HG02588 (cell line): ENCODE results near the gene ADAMTS7.
"Not testable (repeated sequence)": the region's sequence is repeated elsewhere in the genome, so short reads cannot be mapped to it uniquely, and the experiment has no call there.

Experiments used
- ATAC-seq: cut with Tn5 transposase; IDR thresholded peaks from one replicate; pipeline ENCODE4 v1.9.1; 2021; ENCODE audit warnings: mild to moderate bottlenecking, moderate library complexity; ENCODE audit not compliant: unreplicated experiment

Gene ADAMTS7

DNA sequence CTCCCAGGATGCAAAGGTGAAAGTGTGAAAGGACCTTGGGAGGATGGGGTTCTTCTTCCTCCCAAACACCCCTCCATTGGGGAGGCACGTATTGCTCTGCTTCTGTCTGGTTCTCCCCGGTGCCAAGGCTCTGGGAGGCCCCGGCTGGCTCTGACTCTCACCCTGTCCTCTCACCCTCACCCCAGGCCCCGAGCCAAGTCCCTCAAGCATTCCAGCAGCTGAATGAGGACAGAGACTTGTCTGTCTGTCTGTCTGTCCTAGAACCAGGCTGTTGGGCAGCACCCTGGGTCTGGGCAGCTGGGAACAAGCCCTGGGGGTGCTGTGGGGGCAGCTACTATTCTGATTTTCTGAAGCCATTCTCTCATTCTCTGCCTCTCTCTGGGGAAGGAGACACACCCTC, 29.9 kb downstream of the ADAMTS7 start:
- ATAC-seq: not testable (repeated sequence)

- not testable (repeated sequence) for ATAC-seq
Measured at GRCh38 chr15:78779975-78780374, 31.3 kb downstream of the ADAMTS7 start.

GRCh38 chr15:78779176-78779785, 32.0 kb downstream of the ADAMTS7 start:
- ATAC-seq: not testable (repeated sequence)

DNA sequence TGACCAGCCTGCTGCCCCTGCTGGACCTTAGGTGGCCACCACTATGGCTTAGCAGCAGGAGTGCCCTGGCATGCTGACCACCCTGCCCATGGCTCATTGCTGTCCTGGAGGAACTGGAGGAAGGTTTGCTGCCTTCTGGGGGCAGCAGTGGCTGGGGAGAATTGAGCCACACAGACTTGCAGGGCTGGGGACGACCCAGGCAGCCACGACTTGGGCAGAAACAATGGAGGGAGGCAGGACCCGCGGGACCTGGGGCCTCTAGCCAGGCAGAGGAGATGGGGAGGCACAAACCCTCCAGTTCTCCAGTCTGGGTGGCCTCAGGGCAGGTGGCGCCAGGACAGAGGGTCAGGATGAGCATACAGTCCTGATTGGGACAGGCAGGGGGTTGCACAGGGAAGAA, 32.8 kb downstream of the ADAMTS7 start:
- no peak for ATAC-seq

- ATAC-seq: not testable (repeated sequence)
Measured at GRCh38 chr15:78777953-78778345, 33.3 kb downstream of the ADAMTS7 start.

DNA sequence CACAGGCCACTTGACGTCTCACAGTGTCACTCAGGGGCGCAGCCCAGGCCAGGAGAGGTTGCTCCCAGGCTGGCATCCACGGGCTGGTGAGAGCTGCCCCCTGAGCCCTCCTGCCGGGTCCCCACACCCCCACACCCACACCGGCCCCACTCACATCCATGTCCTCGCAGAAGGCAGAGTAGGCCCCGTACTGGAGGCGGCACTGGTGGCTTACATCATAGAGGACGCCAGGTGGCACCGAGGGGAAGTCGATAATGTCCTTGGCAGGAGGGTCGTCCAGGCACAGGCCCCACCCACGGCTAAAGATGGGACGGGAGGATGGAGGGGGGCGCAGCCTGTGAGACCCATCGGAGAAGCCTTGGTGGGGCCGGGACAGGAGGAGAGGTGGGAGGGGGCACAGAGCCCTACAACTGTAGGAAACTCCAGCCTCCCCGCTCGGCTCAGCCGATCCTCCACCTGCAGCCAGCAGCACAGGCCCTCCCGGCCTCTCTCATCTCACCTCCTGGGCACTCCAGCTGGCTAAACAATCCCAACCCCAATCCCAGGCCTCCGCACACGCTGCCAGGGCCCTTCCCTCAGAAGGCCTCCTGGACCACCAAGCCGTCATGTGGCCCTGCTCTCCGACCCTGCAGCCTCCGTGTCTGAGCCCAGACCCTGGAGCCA, 33.8 kb downstream of the ADAMTS7 start:
- ATAC-seq: not testable (repeated sequence)

- not testable (repeated sequence) for ATAC-seq
Measured at GRCh38 chr15:78776046-78776925, 35.0 kb downstream of the ADAMTS7 start.

DNA sequence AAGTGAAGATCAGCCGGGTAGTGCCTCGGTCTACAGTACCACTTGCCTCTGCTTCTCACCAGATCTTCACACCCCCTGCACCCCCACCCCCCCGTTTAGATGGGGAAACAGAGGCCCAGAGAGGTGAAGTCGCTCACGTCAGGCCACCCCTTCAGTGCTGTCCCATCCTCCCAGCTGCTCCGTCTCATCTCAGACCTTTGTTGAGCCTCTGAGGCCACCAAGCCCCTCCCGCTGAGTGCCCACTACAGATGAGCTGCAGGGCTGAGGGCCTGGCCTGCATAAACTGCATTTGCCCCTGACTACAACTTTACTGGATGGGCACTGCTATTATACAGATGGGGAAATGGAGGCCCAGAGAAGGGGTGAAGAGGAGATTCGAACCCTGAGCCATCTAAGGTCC, 35.8 kb downstream of the ADAMTS7 start:
- ATAC-seq: no peak

DNA sequence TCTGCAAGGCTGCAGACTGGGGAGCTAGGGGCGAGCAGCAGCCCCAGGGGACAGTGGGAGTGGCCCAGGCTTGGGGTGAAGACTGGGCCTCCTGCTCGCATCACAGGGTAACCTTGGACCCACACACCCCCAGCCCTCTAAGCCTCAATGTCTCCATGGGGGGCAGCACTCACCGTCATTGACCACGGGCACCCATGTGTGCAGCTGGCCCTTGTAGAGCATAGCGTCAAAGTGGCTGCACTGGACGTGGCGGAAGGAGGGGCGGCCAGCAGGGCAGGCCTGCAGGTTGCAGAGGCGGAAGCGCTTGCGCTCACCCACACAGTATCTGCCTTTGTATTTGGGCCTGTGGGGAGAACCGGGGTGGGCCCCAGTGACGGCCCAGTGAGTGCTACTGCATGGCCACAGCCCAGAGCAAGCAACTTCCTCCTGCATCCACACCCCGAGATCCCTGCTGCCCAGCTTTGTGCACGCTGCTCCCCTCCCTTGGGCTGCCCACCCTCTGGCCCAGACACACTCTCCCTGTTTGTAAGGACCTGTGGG, 36.7 kb downstream of the ADAMTS7 start:
- ATAC-seq: not testable (repeated sequence)

- not testable (repeated sequence) for ATAC-seq
Measured at GRCh38 chr15:78773765-78774450, 37.4 kb downstream of the ADAMTS7 start.

DNA sequence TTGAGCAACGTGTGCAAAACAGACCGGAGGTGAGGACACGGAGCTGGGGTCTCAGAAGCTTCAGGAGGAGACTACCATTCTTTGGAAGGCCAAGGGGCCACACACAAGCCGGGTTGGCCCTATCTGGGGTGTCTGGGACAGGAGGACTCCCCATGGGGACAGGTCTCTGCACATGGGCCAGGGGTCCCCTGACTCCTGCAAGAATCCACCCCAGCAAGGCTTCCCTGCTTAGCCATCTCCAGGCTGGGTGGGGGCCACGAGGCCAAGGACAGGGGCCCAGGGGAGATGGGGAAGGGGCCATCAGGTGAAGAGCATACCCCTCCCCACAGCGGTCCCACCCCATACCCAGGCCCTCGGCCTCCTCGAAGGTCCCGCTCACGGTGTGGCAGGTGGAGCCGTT, 38.5 kb downstream of the ADAMTS7 start:
- no peak for ATAC-seq

GRCh38 chr15:78771436-78772000, 39.7 kb downstream of the ADAMTS7 start:
- not testable (repeated sequence) for ATAC-seq

- ATAC-seq: not testable (repeated sequence)
Measured at GRCh38 chr15:78771020-78771419, 40.2 kb downstream of the ADAMTS7 start.

GRCh38 chr15:78769473-78770225, 41.6 kb downstream of the ADAMTS7 start:
- ATAC-seq: not testable (repeated sequence)

DNA sequence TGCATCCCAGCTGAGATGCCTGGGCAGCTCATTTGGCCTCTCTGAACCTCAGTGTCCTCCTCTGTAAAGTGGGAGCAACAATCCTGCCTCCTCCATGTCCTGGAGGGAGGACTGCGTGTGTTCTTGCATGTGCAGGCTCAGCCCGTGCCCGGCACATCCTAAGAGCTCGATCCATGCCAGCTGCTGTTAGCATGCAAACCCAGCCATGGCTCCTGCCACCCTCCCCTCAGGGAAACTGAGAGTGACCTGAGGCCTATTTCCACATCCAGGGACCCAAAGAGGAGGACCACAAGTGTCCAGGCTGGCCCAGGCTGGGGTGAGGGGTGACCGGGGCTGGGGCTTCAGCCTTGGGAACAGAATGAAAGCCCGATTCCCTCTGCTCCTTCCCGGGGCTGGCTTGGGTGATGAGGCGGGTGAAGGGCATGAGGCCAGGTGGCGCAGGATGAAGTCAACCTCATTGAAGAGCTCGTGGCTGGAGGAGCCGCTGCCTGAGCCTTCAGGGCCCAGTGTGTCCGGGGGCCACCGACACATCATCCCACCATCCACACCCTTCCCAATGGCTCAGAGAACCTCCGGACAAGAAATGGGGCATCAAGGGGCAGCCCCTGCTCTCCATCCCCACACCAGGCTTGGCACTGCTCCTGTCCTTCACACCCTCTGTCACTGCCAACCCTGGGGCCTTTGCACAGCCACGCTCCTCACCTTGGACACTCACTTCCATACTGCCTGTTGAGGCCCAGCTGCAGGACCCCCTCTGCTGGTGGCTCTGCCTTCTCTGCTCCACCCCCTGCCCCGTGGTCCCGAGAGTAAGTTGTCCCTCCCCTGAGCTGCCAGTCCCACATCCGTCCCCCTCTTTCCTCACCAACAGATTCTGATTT, 42.5 kb downstream of the ADAMTS7 start:
- ATAC-seq: no peak

GRCh38 chr15:78768096-78768495, 43.2 kb downstream of the ADAMTS7 start:
- ATAC-seq: no peak

DNA sequence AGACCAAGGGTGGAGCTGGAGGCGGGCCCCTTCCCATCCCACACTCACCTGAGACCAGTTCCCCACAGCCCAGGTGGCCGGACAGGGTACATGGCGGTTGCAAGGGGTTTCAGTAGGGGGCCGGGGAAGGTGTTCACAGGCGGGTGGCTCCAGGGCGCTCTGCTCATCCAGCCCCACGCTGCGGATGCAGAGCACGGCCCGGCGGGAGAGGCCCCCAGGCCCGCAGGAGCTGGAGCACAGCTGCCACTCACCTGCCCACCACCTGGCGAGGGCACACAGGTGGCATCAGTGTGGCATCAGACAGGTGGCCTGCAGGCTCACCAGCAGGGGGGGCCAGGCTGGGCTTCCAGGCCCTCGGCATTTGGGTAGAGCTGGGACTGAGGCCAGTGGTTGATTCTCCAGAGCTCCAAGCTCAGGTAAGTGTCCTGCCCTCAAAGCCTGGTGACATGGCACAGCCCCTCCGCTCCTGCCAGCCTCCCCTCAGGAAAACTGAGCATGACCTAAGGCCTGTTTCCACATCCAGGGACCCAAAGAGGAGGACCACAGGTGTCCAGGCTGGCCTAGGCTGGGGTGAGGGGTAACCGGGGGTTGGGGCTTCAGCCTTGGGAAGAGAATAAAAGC, 43.8 kb downstream of the ADAMTS7 start:
- no peak for ATAC-seq

DNA sequence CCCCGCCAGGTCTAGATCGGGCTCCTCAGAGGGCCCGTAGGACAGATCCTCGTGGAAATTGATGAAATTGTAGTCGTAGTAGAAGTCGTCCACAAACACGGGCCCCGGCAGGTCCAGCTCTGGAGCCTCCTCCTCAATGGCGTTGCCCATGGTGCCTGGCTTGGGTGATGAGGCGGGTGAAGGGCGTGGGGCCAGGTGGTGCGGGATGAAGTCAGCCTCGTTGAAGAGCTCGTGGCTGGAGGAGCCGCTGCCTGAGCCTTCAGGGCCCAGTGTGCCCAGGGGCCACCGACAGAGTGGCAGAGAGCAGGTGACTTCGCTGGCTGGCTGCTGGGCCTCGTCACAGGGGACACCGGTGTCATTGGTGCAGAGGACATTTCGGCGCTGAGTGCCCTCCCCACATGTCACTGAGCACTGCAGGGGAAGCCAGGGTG, 44.6 kb downstream of the ADAMTS7 start:
- not testable (repeated sequence) for ATAC-seq
